HepG2 (cell line): ENCODE results near the gene VARS1. TPM values are rescaled to one million over a fixed set of nuclear protein-coding genes. Genes with fewer than 3 reads are reported as not detected.

Experiments used
- ADNP ChIP-seq: sonication (generic); formaldehyde crosslinking; IDR thresholded peaks from 2 replicates; pipeline ENCODE4 v1.4.0; 2020; ENCODE audit warnings: missing genetic modification reagents
- CSRNP2 ChIP-seq: sonication (generic); formaldehyde crosslinking; conservative IDR thresholded peaks from 2 replicates; pipeline ENCODE4 v1.8.0; 2022; ENCODE audit warnings: low read depth, missing genetic modification reagents
- FOXC1 ChIP-seq: sonication (generic); formaldehyde crosslinking; IDR thresholded peaks from 2 replicates; pipeline ENCODE4 v1.8.0; 2022; ENCODE audit warnings: mild to moderate bottlenecking, missing genetic modification reagents, borderline replicate concordance
- HDAC2 ChIP-seq: sonication (generic); formaldehyde crosslinking; IDR thresholded peaks from 2 replicates; pipeline ENCODE4 v1.4.0; 2020; ENCODE audit warnings: missing genetic modification reagents
- IRX3 ChIP-seq: sonication (generic); formaldehyde crosslinking; IDR thresholded peaks from 2 replicates; pipeline ENCODE4 v1.8.1; 2023; ENCODE audit warnings: mild to moderate bottlenecking, low read depth, missing genetic modification reagents, borderline replicate concordance
- MATR3 ChIP-seq: sonication (generic); formaldehyde crosslinking; IDR thresholded peaks from 2 replicates; pipeline ENCODE4 v1.4.0; 2020; ENCODE audit warnings: missing genetic modification reagents
- MBNL3 ChIP-seq: fragments of 250-450 bp; sonication (Bioruptor Pico); conservative IDR thresholded peaks from 2 replicates; pipeline ENCODE4 v1.8.0; 2022; ENCODE audit warnings: mild to moderate bottlenecking, inconsistent platforms
- MEF2D ChIP-seq: sonication (generic); formaldehyde crosslinking; IDR thresholded peaks from 2 replicates; pipeline ENCODE4 v1.5.1; 2020; ENCODE audit warnings: mild to moderate bottlenecking, missing genetic modification reagents
- NAIF1 ChIP-seq: sonication (generic); formaldehyde crosslinking; IDR thresholded peaks from 2 replicates; pipeline ENCODE4 v1.5.0; 2020; ENCODE audit warnings: mild to moderate bottlenecking, missing genetic modification reagents, borderline replicate concordance
- NFATC3 ChIP-seq: sonication (generic); formaldehyde crosslinking; IDR thresholded peaks from 2 replicates; pipeline ENCODE4 v1.5.1; 2020; ENCODE audit warnings: mild to moderate bottlenecking, missing genetic modification reagents
- TFDP2 ChIP-seq: sonication (generic); formaldehyde crosslinking; IDR thresholded peaks from 2 replicates; pipeline ENCODE4 v1.4.0; 2020; ENCODE audit warnings: missing genetic modification reagents
- YEATS2 ChIP-seq: sonication (generic); formaldehyde crosslinking; IDR thresholded peaks from 2 replicates; pipeline ENCODE4 v1.4.0; 2020; ENCODE audit warnings: missing genetic modification reagents, borderline replicate concordance
- ZNF24 ChIP-seq: fragments of 450-650 bp; IDR thresholded peaks from 2 replicates; pipeline ENCODE4 v1.6.1; 2017; ENCODE audit warnings: antibody characterized with exemption, mild to moderate bottlenecking
- ZNF263 ChIP-seq: sonication (generic); formaldehyde crosslinking; IDR thresholded peaks from 2 replicates; pipeline ENCODE4 v1.4.0; 2020; ENCODE audit warnings: missing genetic modification reagents
- ZNF292 ChIP-seq: sonication (generic); formaldehyde crosslinking; IDR thresholded peaks from 2 replicates; pipeline ENCODE4 v1.8.1; 2022; ENCODE audit warnings: mild to moderate bottlenecking, low read depth, missing genetic modification reagents, borderline replicate concordance
- ZNF3 ChIP-seq: IDR thresholded peaks from 2 replicates; pipeline ENCODE4 v1.7.0; 2017; ENCODE audit warnings: inconsistent platforms
- ZNF382 ChIP-seq: sonication (generic); formaldehyde crosslinking; IDR thresholded peaks from 2 replicates; pipeline ENCODE4 v1.5.0; 2020; ENCODE audit warnings: missing genetic modification reagents, mild to moderate bottlenecking, borderline replicate concordance
- ZNF572 ChIP-seq: sonication (generic); formaldehyde crosslinking; IDR thresholded peaks from 2 replicates; pipeline ENCODE4 v1.5.1; 2020; ENCODE audit warnings: mild to moderate bottlenecking, missing genetic modification reagents
- ZNF782 ChIP-seq: sonication (generic); formaldehyde crosslinking; IDR thresholded peaks from 2 replicates; pipeline ENCODE4 v1.4.0; 2020; ENCODE audit warnings: missing genetic modification reagents, mild to moderate bottlenecking, borderline replicate concordance
- ZNF850 ChIP-seq: sonication (generic); formaldehyde crosslinking; conservative IDR thresholded peaks from 2 replicates; pipeline ENCODE4 v1.9.0; 2021; ENCODE audit warnings: mild to moderate bottlenecking, missing genetic modification reagents
- polyA plus RNA-seq, 8 experiments: library from polyadenylated mRNA; depleted of rRNA in 3 of 8; stranded (reverse) in 7 of 8; unstranded in 1 of 8; fragments of >200 nt; fragmentation: Illumina TruSeq in 4 of 8; extraction: Trizol in 4 of 8; gene quantifications; 2 replicates each; pipeline versions ENCODE4 v1.2.1 to v1.2.3, GENCODE V29; 2011 to 2016; ENCODE audit warnings: low read depth in 4 of 8, missing spikeins in 1 of 8, mixed read lengths in 1 of 8; ENCODE audit not compliant: insufficient read depth in 1 of 8
- total RNA-seq, 5 experiments: library from RNA; depleted of rRNA; stranded (reverse); fragments of >200 nt; fragmentation: Illumina TruSeq; extraction: Trizol; gene quantifications; 2 replicates each; pipeline ENCODE4 v1.2.3, GENCODE V29; 2016; ENCODE audit warnings: low read depth in 1 of 5
- TF ChIP-seq, protein P1 (sequence below): sonication (generic); formaldehyde crosslinking; IDR thresholded peaks from 2 replicates; pipeline ENCODE4 v1.9.0; 2021; ENCODE audit warnings: missing genetic modification reagents, borderline replicate concordance
- TF ChIP-seq, protein P2 (sequence below): sonication (generic); formaldehyde crosslinking; IDR thresholded peaks from 2 replicates; pipeline ENCODE4 v1.8.1; 2023; ENCODE audit warnings: missing genetic modification reagents, mild to moderate bottlenecking, borderline replicate concordance
- TF ChIP-seq, protein P3 (sequence below): sonication (generic); formaldehyde crosslinking; IDR thresholded peaks from 2 replicates; pipeline ENCODE4 v1.8.0; 2022; ENCODE audit warnings: missing genetic modification reagents, mild to moderate bottlenecking, borderline replicate concordance

VARS1 gene
- total and polyA plus RNA-seq, 2 of the 13 experiments (the other 11 are each of a cell fraction or from before 2014, with no cell fraction given) = 14.7 to 56.1 TPM

DNA sequence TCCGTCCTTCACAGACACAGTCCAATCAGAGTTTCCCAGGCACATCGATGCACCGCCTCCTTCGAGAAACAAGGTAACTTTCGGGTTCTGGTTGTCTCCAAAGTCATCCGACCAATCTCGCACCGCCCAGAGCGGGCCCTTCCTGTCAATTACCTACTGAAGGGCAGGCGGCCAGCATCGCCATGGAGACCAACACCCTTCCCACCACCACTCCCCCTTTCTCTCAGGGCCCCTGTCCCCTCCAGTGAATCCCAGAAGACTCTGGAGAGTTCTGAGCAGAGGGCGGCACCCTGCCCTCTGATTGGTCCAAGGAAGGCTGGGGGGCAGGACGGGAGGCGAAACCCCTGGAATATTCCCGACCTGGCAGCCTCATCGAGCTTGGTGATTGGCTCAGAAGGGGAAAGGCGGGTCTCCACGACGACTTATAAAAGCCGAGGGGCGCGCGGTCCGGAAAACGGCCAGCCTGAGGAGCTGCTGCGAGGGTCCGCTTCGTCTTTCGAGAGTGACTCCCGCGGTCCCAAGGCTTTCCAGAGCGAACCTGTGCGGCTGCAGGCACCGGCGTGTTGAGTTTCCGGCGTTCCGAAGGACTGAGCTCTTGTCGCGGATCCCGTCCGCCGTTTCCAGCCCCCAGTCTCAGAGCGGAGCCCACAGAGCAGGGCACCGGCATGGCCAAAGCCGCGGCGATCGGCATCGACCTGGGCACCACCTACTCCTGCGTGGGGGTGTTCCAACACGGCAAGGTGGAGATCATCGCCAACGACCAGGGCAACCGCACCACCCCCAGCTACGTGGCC, 31.9 kb upstream of the VARS1 start, which contains the start of gene HSPA1B (continued):
- no peak for TF ChIP-seq CSRNP2 (CRISPR knock-in tag)
- no peak for TF ChIP-seq ZNF3
- peak; percentile 63; the same call in 1 of the 2 replicates for TF ChIP-seq NAIF1 (CRISPR knock-in tag)
- no peak for TF ChIP-seq ZNF850 (CRISPR knock-in tag)
- TF ChIP-seq, protein P1, sequence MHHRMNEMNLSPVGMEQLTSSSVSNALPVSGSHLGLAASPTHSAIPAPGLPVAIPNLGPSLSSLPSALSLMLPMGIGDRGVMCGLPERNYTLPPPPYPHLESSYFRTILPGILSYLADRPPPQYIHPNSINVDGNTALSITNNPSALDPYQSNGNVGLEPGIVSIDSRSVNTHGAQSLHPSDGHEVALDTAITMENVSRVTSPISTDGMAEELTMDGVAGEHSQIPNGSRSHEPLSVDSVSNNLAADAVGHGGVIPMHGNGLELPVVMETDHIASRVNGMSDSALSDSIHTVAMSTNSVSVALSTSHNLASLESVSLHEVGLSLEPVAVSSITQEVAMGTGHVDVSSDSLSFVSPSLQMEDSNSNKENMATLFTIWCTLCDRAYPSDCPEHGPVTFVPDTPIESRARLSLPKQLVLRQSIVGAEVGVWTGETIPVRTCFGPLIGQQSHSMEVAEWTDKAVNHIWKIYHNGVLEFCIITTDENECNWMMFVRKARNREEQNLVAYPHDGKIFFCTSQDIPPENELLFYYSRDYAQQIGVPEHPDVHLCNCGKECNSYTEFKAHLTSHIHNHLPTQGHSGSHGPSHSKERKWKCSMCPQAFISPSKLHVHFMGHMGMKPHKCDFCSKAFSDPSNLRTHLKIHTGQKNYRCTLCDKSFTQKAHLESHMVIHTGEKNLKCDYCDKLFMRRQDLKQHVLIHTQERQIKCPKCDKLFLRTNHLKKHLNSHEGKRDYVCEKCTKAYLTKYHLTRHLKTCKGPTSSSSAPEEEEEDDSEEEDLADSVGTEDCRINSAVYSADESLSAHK (CRISPR knock-in tag) = peak; percentile 89; the same call in 1 of the 2 replicates
- peak; percentile 75 for TF ChIP-seq TFDP2
- TF ChIP-seq MBNL3 (CRISPR knock-in tag) = no peak
- TF ChIP-seq HDAC2 (CRISPR knock-in tag) = peak; percentile 51
- no peak; the same call in 1 of the 2 replicates for TF ChIP-seq ZNF782 (CRISPR knock-in tag)
- no peak for TF ChIP-seq ADNP (CRISPR knock-in tag)
- TF ChIP-seq FOXC1 = peak; percentile 95
- no peak for TF ChIP-seq ZNF382 (CRISPR knock-in tag)
- no peak for TF ChIP-seq IRX3
- TF ChIP-seq MATR3 (CRISPR knock-in tag) = 0 out of 2 replicates have a peak, but pooled peaks have one; percentile 44
- no peak; the same call in 1 of the 2 replicates for TF ChIP-seq ZNF572 (CRISPR knock-in tag)
- TF ChIP-seq NFATC3 = peak; percentile 62; the same call in 1 of the 2 replicates
- TF ChIP-seq, protein P2, sequence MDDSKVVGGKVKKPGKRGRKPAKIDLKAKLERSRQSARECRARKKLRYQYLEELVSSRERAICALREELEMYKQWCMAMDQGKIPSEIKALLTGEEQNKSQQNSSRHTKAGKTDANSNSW (CRISPR knock-in tag) = no peak; the same call in 1 of the 2 replicates
- 0 out of 2 replicates have a peak, but pooled peaks have one; percentile 30 for TF ChIP-seq ZNF24
- peak; percentile 67 for TF ChIP-seq ZNF263 (CRISPR knock-in tag)
- peak; percentile 69; the same call in 1 of the 2 replicates for TF ChIP-seq YEATS2 (CRISPR knock-in tag)
- TF ChIP-seq, protein P3, sequence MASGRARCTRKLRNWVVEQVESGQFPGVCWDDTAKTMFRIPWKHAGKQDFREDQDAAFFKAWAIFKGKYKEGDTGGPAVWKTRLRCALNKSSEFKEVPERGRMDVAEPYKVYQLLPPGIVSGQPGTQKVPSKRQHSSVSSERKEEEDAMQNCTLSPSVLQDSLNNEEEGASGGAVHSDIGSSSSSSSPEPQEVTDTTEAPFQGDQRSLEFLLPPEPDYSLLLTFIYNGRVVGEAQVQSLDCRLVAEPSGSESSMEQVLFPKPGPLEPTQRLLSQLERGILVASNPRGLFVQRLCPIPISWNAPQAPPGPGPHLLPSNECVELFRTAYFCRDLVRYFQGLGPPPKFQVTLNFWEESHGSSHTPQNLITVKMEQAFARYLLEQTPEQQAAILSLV = peak; percentile 89; the same call in 1 of the 2 replicates
- peak; percentile 88 for TF ChIP-seq MEF2D (CRISPR knock-in tag)
- 0 out of 2 replicates have a peak, but pooled peaks have one; percentile 28 for TF ChIP-seq ZNF292 (CRISPR knock-in tag)
